Stimulated activated CD8-positive, alpha-beta memory T cell treated with anti-CD3 and anti-CD28 coated beads, Interleukin-7, amount 100 ng/mL, for 48 hours (primary cell): Measurements from ENCODE around the gene RBPJL.

Experiments used
- DNase-seq, 2 donors: peaks; one replicate each; pipeline ENCODE4 v3.0.0-alpha.2; 2020; ENCODE audit warnings: low read depth in 1 of 2; ENCODE audit errors: extremely low read depth in 1 of 2

RBPJL gene

DNA sequence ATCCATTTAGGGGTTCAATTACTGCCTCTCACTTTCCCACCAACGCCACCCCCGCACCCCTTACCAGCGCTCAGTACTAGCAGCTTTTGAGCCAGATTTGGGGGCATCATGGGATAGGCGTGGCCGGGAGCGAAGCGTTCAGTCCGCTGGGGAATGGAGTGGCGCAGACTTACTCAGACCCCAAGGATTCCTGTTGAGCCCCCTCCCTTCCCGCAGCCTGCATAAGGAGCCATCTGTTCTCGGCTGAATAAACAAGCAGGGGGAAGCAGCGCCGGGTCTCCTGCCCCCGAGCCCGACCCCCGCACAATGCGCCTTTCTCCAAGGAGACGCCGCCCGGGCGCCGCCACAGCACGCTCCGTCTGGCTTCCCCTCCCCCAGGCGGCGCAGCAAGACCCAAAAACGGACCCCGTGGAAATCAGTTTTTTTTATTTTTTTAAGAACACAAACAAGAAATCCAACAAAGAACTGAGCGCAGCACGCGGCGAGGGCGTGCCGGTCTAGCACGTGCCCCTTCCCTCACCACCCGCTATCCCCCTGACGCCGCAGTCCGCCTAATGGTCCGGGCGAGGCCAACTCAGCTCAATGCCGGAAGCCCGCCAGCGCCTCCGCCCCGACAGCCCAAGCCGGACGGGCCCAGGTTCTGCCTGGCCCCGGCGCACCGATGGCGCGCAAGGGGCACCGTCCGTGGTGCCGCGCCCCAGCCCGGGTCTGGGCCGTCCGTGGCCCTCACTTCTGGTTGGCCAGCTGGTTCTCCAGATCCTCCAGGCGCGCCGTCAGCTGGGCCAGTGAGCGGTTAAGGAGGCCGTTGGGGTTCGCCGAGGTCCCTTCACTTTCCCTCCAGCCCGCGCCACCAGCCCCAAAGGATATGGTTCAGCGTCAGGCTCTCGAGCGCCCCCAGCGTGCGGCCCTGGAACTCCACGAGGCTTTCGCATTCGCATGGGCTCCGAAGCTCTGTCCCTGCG is 13.3 kb upstream of the RBPJL start:
- peak; percentile 61 to 67 for DNase-seq

DNA sequence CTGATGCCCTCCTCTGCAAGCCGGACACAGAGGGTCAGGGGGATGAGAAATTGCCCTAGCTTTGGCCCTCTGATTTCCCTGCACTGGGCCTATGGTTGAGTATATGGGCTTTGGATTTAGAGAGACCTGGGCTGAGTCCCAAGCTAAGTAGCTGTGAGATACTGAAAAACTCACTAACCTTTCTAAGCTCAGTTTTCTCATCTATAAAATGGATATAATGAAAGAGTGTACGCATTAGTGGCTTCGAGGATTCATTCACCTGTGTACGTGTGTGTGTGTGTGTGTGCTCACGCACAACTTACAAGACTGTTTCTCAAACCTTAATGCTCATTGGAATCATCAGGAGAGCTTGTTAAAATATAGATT is 12.7 kb upstream of the RBPJL start:
- DNase-seq, result no peak

DNA sequence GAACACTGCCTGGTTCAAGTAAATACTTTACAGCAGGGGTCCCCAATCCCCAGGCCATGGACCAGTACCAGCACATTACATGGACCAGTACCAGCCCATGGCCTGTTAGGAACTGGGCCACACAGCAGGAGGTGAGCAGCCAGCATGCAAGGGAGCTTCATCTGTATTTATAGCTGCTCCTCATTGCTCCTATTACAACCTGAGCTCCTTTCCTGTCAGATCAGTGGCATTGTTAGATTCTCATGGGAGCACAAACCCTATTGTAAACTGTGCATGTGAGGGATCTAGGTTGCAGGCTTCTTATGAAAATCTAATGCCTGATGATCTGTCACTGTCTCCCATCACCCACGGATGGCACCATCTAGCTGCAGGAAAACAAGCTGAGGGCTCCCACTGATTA is 12.0 kb upstream of the RBPJL start:
- no peak for DNase-seq

DNA sequence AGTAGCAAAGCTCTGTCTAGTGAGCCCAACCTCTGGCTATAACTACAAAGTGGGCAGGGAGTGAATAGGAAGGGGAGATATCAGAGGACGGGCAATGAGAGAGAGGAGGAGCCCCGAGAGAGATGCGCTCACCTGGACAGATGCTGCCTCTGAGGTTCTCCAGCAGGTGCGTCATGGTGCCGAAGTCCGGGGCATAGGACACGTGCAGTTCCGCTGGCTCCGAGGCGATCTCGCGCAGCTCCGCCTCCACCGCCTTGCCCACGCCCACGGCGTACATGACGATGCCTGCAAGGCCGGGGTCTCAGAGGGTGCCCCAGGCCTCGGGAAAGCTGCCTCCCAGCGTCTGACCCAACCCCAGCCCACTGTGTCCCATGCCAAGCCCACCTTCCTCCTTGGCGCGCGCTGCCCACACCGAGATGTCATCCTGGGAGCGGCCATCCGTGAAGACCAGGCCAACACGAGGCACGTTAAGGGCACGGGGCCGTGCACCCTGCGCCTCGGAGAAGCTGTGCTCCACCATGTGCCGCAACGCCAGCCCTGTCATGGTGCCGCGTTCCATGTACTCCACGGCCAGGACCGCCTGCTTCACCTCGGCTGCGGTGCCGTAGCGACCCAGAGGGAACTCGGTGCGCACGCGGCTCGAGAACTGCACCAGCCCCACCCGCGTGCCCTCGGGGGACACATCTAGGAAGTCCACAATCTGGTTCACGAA is 8.7 kb upstream of the RBPJL start:
- DNase-seq, result no peak

DNA sequence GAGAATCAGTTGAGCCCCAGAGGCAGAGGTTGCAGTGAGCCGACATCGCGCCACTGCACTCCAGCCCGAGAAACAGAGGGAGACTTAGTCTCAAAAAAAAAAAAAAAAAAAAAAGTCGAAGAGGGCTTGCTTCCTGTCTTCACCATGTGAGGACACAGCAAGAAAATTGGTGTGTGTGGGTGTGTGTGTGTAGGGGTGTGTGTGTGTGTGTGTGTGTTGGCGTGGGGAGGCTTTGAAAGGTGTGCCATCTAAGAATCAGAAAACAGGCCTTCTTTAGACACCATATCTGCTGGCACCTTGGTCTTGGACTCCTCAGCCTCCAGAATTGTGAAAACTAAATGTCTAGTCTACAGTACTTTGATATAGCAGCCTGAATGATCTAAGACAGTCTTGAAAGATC is 6.9 kb upstream of the RBPJL start:
- DNase-seq, result no peak

DNA sequence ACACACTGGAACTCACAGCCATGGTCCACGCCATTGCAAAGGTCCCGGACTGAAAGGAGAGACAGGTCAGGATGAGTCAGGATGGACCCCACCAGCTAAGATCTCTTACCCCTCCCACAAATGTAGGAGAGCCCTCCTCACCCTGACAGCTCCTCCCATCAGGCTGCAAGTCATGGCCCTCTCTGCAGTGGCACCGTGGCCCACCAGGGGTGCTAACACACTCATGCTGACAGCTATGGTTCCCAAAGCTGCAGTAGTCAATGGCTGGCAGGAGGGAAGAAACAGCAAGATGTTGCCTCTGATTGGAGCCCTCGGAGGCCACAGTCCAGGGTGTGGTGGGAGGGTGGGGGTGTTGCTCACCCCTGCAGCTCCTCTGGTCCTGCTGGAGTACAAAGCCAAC is 5.7 kb upstream of the RBPJL start:
- DNase-seq, result peak in 1 of 2 donors; percentile 53

DNA sequence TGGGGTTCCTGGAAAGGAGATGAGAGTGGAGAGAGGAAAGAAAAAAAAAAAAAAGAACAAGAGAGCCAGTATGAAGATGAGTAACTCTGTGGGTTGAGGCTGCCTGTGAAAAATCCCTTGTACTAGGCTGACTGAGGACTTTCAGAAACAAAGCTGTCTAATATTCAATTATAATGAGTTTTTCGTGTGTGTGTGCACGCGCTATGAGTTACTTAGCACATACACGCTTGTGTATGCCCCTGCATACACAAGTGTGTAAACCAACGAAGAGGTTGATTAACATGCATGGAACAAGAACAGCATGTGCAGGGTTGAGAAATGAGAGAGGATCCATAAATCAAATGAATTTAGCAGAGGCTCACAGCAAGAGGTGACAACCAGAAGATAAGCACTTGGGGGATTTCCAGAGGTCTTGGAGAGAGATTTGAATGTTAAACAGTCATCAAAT is 4.8 kb upstream of the RBPJL start:
- no peak for DNase-seq

DNA sequence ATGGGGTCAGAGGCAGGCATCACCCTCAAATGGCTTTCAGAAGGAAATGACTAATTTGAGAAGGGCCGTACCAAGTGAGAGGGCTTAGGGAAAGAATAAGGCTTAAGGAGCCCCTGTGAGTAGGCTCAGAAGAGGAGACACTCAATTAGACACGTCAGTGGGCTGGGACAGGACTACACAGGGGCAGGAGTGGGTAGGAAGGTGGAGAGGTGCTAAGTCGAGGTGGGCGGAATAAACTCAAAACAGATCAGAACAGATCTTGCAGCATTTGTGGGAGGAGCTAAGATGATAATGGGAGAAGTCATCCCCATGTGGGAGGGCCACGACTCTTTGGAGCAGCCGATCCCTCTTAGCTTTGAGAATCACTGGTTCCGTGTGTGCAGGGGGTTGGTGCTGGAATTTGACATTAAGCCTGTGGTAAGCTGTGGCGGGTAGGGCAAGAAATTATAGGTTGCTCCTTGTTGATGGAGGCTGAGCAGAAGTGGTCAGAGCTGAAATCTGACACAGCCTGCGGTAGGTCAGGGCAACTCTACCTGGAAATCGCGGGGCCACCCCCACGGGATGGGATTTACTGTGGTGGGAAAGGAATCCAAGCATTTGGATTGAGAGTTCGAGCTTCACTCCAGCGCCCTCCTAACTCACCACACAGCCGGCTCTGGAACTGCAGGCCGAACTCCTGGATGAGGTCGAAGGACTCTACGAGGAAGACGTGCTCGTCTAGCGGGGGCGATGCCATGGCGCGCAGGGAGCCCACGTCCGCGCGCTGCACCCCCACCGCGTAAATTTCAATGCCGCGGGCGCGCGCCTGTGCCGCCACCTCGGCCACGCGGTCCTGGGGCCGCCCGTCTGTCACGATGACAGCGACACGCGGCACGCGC is 2.8 kb upstream of the RBPJL start:
- DNase-seq, result peak in 1 of 2 donors; percentile 33

DNA sequence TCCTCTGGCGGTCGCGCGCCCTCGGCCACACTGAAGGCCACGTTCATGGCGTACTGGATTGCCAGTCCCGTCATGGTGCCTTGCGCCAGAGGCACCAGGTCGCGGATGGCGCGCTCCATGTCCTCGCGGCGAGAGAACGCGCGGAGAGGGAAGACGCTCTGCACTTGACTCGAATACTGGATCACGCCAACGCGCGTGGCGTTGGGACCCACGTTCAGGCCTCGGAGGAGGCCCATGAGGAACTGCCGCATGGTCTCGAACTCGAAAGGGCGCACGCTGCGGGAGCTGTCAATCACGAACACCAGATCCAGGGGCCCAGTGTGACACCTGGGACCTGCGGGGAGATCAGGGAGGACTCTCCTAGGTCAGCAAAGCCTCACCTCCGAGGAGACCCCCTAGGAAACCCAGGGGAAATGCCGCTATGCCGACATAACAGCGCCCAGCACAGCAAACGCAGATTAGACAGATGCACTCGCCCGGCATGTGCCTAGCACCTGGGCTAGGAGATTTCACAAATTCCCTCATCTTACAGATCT is 2.1 kb upstream of the RBPJL start:
- DNase-seq, result no peak

DNA sequence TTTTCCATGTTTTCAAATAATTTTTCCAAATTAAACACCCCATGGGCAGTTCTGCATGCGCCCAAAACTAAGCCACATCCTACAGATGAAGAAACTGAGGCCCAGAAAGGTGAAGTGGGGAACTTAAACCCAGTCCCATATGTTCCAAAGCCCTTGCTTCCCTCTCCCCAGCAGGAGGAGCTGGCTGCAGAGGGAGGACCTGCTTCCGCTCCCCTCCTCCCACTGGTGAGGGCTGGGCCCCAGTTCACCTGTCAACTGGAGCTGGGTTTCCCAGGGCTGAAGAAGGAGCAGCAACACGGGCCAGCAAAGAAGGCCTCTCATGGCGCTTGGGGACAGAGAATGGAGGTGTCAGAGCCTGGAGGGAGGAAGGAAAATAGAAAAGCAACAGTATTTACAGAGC is 1.4 kb upstream of the RBPJL start:
- DNase-seq, result no peak

DNA sequence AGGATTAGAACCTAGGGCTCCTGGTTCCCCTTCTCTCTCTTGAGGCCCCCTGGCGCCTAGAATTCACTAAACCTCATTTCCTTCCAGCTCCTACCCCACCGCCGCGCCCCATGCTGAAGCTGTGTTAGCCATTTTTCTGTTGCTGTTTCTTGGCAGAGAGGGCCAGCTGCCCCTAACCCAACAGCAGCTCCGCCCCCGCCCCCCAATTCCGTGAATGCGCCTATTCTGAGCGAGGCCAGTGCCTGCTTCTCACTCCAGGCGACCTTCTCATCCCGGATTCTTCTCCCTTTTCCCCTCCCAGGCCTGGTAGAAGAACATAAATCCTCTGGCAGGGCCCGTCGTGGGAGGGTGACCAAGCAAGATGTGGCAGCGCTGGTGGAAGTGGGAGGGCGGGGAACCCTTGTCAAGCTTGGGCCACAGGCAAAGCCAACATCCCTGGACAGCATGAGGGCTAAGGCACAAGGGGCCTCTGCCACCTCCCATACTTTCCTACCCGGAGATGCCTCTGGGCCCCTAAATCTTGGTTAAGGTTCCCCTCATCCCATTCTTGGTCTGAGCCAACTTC is 518 bp downstream of the RBPJL start:
- DNase-seq, result no peak

DNA sequence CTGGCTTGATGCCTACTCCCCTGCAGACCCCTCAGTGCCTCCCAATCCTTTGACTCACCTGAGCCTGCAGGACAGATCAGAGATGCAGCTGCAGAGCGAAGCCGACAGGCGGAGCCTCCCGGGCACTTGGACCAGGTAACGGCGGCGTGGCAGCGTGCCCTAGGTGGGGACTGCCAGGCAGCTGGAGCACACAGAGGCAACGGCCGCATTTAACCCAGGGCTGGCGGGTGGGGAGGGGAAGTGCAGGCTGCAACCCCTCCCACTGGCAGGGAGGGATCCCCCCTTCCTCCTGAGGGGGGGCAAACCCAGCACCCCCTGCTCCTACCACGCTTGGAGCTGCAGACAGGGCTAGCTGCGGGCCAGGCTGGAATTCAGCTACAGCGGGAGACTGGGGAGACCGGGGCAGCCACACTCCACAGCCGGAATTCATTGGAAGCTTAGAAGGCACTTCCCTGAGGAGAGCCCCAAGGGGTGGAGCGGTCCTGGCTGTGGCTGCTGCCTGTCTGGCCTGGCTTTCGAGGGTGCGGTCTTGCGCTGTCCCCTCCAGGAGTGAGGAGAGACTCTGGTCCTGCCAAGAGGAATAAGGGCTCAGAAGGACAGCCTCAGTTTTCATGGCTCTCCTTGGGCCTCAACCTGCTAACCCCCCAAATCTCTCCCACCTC is 1.6 kb downstream of the RBPJL start, which contains the start of gene MATN4:
MATN4 (minus strand) TSS at position 183 of the 662 bp plus-strand sequence. CDS start 2,717 bp downstream, outside the sequence.
- DNase-seq, result no peak

DNA sequence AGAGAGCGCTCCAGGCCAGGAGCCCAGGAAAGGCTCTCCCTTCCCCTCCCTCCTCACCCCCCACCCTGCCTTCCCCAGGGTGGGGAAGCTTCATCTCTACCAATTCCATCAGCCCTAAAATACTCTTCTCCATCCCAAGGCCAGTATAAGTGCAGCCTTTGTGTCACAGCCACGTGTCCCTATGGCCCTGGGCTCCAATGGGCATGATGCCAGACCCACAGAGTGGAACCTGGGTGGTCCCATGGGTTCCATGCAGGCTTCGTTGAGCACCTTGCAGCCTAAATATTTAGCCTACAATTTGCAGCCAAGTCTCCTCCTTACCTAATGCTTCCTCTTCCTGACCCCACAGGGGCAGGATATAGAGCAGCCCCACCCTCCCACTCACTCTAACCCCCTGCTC is 2.4 kb downstream of the RBPJL start:
- DNase-seq, result no peak

DNA sequence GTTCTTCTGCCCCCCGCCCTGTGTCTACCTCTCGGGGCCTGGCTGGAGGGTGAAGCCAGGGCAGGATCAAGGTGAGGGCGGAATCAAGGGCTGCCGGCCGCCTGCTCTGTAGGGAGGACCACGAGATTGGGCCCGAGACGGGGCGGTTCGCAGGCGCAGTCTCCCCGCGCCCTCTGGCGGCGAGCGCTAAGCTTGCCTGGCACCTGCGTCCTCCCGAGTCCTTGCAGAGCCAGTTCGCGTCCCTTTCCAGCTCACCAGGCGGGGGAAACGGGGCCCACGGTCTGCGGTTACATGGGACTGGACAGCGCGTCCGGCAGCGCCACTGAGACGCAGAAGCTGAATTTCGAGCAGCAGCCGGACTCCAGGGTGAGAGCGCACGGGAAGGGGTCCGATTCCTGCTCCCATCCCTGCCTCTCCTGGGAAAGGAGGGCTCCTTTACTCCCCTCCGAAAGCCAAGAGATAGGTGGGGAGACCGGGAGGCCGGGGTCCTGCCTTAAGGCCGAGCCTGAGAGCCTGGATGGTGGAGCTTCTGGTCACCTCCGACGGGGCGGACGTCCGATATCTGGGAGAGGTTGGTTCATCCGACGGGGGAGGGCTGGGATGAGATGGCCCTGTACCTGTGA is 5.1 kb downstream of the RBPJL start:
- peak; percentile 51 to 57 for DNase-seq

DNA sequence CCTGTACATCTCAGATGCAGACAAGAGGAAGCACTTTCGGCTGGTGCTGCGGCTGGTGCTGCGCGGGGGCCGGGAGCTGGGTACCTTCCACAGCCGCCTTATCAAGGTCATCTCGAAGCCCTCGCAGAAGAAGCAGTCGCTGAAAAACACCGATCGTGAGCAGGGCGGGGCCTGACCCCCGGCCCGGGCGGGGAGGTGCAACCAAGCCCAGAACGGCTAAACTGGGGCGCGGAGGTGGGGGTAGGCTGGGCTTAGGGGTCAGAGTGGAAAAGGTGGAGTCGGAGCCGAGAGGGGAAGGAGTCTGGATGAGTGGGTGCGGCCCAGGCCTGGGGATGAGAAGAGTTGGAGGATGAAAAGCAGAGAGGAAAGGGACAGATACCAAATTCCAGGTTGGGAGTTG is 5.6 kb downstream of the RBPJL start:
- DNase-seq, result no peak

DNA sequence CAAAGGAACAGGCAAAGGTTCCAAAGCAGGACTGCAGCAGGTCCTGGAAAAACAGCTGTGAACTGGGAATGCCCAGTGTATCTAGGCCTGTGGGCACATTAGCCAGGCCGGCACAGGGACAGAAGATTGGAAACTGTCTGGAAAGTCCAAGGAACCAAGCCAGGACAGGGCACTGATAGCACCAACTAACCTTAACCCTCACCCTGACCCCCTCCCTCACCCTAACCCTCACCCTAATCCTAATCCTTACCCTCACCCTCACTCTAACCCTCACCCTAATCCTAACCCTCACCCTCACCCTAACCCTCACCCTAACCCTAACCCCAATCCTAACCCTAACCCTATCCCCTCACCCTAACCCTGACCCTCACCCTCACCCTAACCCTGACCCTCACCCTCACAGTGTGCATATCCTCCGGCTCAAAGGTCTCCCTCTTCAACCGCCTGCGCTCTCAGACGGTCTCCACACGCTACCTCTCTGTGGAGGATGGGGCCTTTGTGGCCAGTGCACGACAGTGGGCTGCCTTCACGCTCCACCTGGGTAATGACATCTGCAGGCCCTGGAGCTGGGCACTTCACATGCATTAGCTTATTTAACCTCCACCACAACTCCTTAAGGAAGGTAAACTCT is 6.5 kb downstream of the RBPJL start:
- no peak for DNase-seq

DNA sequence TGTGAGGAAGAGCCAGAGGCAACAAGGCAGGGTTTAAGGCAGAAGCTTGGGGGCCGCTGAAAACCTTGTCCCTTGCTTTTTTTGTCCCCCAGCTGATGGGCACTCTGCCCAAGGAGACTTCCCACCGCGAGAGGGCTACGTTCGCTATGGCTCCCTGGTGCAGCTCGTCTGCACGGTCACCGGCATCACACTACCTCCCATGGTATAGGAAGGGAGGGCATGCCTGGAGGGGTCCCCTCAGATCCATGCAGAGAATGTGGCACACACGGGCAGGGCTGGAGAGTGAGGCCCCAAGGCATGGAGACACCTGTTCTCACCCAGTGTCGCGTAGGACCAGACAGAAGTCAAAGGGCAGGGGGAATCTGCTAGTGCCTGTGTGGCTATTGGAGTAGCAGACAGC is 7.3 kb downstream of the RBPJL start:
- DNase-seq, result no peak

DNA sequence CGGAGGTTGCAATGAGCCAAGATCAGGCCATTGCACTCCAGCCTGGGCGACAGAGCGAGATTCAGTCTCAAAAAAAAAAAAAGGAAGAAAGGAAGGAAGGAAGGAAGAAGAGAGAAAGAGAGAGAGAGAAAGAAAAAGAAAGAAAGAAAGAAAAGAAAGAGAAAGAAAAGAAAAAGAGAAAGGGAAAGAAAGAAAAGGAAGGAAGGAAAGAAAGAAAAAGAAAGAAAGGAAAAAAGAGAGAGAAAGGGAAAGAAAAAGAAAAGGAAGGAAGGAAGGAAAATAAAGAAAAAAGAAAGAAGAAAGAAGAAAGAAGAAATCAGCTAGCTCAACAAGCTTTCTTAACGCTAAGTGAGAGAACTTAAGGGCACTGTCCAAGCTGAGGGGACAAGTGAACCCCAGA is 9.0 kb downstream of the RBPJL start:
- DNase-seq, result no peak
